A172 (cell line): ENCODE data around the gene VAT1. TPM values are rescaled to one million over a fixed set of nuclear protein-coding genes. Genes with fewer than 3 reads are reported as not detected.
"Not testable (repeated sequence)": the region's sequence is repeated elsewhere in the genome, so short reads cannot be mapped to it uniquely, and the experiment has no call there.

ENCODE experiments used
- DNase-seq: peaks from one replicate; pipeline ENCODE4 v3.0.0-alpha.2; 2015; ENCODE audit warnings: low spot score
- total RNA-seq: library from RNA; depleted of rRNA; stranded (reverse); fragments of >200 nt; shearing (Covaris generic); gene quantifications from 2 replicates; pipeline ENCODE4 v1.2.3, GENCODE V29; 2014; rRNA removed

Gene VAT1
- total RNA-seq, 1 experiment from 2014 or later: 362 TPM

GRCh38 chr17:42973323-42973722, 48.9 kb downstream of the VAT1 start:
- DNase-seq: not testable (repeated sequence)

GRCh38 chr17:42971589-42971988, 50.6 kb downstream of the VAT1 start:
- DNase-seq: no peak

GRCh38 chr17:42969001-42969581, 53.1 kb downstream of the VAT1 start:
- DNase-seq: no peak

GRCh38 chr17:42967925-42968324, 54.3 kb downstream of the VAT1 start:
- DNase-seq: no peak

Other genes starting within 250 kb of the VAT1 start
- gene VPS25, start 248.9 kb downstream of the VAT1 start, total RNA-seq: 174 and 181 TPM in 2 replicates
- gene WNK4, start 241.8 kb downstream of the VAT1 start, total RNA-seq: 0.34 and 0.50 TPM in 2 replicates
- 112 and 122 TPM in 2 replicates for gene COA3, start 223.7 kb downstream of the VAT1 start, total RNA-seq
- 0.03 and 0.29 TPM in 2 replicates for gene CNTD1, start 223.5 kb downstream of the VAT1 start, total RNA-seq
- 113 and 134 TPM in 2 replicates for gene BECN1, start 198.1 kb downstream of the VAT1 start, total RNA-seq
- 185 and 217 TPM in 2 replicates for gene PSME3, start 189.0 kb downstream of the VAT1 start, total RNA-seq
- gene AOC2, start 177.8 kb downstream of the VAT1 start, total RNA-seq: 0.10 TPM in 1 of 2 replicates, not detected in the other
- 0.09 and 0.41 TPM in 2 replicates for gene AOC3, start 171.2 kb downstream of the VAT1 start, total RNA-seq
- not detected in 2 replicates for gene G6PC1, start 121.6 kb downstream of the VAT1 start, total RNA-seq
- gene AARSD1, start 57.9 kb downstream of the VAT1 start, total RNA-seq: 37.4 and 42.1 TPM in 2 replicates
- 0.41 and 0.43 TPM in 2 replicates for gene PTGES3L, start 42.3 kb downstream of the VAT1 start, total RNA-seq
- gene RUNDC1, start 41.8 kb downstream of the VAT1 start, total RNA-seq: 7.4 and 8.5 TPM in 2 replicates
- 1,148 and 1,169 TPM in 2 replicates for gene RPL27, start 24.0 kb downstream of the VAT1 start, total RNA-seq
- gene IFI35, start 15.6 kb downstream of the VAT1 start, total RNA-seq: 79.5 and 84.2 TPM in 2 replicates
- 0.05 TPM in 1 of 2 replicates, not detected in the other for gene RND2, start 2.8 kb upstream of the VAT1 start, total RNA-seq
- 46.0 and 51.1 TPM in 2 replicates for gene BRCA1, start 103.0 kb upstream of the VAT1 start, total RNA-seq
- gene NBR1, start 148.8 kb upstream of the VAT1 start, total RNA-seq: 81.9 and 93.0 TPM in 2 replicates
- 4.9 and 5.3 TPM in 2 replicates for gene TMEM106A, start 189.5 kb upstream of the VAT1 start, total RNA-seq
- not detected in 2 replicates for gene CCDC200, start 206.2 kb upstream of the VAT1 start, total RNA-seq
- gene RNU2-1, start 211.6 kb upstream of the VAT1 start, total RNA-seq: not detected in 2 replicates